CD4-positive, alpha-beta T cell treated with Interleukin-15 for 1 hour (primary cell): Measurements from ENCODE around the gene MTERF4.

Experiments used
- DNase-seq: peaks from one replicate; pipeline ENCODE4 v3.0.0-alpha.2; 2020

The MTERF4 gene

DNA sequence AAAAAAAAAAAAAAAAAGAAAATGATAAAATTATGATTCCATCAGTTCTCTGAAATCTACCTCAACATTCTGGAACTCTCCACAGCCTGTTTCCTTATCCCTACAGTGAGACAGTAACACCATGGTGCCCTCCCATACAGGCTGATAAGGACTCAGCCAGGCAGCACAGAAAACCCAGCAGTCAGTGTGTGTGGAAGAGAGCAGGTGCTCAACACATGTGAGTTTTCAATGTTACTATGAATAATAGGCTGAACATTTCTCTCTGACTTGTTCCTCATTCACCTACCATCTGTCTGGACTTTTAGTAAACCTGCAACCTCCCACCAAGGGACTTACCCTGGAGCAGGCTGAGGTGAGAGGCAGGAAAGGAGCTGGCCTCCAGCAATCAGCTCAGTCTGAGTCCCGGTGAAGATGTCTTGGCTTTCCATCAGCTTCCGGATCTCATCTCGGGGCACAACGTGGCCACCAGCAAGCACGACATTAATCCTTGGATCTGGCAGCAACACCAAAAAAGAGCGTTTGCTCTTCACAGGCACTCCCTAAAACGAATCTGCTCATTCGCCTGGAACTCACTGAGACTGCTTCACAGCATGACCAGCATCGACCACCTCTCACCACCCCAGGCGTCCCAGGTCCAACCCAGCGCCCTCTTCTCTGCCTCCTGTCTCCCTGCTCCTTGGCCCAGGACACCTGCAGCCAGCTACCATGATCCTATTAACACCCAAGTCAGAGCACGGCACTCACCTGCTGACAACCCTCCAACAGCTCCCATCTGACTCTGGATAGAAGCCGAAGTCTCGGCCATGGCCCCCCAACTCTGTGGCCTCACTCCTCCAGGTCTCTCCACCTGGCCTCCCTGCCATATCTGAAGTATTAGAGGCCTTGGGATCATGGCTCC lies 30.7 kb upstream of the MTERF4 start:
- DNase-seq: no peak

DNA sequence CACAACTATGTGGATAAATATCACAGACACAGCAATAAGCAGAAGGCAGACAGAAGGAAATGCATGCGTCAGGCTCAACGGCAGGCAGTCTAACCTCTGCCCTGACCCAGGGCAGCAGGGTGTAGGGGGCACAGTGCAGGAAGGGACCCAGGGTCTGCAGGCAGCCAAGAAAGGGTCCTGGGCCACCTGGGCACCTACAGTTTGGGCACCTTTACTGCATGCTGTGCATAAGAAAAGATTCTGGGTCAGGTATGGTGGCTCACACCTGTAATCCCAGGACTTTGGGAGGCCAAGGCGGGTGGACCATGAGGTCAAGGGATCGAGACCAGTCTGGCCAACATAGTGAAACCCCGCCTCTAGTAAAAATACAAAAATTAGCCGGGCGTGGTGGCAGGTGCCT lies 29.4 kb upstream of the MTERF4 start:
- DNase-seq: no peak

DNA sequence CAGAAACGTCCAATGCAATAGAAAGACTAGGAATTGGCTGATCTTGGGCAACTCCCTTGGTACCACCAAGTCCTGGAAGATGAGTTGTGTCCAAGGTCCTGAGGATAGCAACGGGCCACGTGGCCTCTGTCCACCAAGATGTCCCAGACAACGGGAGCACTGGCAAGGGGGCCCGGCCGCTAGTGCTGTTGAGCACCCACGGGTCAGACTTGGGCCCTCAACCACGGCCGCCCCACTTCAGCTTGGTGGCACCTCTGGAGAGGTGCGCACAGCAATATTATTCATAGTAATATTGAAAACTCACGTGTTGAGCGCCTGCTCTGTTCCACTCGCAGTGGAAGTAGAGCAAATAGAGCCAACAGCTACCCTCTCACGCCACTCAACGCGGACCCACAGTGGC lies 28.2 kb upstream of the MTERF4 start:
- DNase-seq: no peak

DNA sequence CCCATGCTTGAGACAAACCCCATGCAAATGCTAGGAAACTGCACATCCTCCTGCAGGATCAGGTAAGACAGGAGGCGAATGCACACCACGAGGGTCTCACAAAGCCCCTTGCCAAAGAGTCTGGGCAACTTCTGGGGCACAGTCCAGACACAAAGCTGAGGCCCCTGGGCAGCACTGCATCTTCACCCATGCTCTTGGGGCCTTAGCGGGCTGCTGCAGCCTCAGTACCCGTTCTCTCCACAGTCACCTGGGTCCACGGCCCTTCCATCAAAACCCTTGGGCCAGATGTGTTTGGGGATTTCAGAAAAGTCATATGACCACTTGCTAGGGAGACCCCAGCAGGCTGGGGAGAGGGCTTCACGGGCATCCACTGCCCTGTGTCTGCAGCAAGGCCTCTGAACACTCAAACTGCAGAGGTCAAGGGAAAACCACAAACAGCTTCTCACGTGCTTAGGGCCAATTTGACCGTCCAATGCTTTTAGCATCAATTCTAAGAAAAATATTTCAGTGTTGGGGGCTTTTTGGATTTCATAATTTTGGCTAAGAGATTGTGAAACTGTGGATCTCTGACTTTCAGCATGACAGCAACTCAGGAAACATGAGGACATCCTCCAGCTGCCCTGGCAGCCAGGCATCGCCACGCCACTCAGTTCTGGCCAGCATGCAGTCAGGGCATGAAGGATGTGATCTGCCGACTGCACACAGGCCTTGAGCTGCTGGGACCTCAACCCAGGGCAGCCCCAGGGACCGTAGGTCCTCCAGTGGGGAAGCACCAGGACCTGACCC lies 27.2 kb upstream of the MTERF4 start:
- DNase-seq: no peak

DNA sequence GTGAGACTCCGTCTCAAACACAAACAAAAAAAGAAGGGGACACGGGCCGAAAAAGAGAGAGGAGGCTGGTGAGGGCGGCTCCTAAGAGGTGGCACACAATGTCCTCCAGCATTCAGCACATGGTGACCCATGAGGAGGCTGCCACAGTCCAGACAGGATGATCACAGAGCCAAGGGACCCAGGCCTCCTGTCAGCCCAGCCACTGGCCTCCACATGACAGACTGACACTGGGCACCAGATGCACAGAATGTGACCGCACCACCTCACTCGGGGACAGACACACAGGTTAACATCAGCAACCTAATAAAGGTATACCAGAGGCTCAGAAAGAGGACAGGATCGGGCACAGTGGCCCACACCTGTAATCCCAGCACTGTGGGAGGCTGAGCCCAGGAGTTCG lies 26.2 kb upstream of the MTERF4 start:
- DNase-seq: no peak

DNA sequence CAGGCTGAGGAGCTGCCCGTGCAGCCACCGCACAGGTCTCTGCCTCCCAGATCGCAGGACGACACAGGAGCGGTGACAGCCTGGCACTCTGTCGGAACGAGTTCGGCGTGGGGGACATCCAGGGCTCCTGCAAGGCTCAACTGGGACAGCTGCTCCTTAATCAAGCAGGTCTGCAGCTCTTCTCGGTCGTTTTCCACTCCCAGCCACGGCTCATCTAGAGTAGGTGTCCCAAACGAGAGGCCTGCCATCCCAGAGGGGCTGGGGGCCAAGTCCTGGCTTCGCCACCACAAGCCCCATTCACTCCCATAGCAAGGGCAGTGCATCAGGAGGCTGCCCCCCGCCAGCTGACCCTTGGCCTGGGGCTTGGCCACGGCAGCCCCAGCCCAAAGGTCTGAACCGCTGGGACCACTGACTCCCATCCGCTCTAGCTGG lies 24.7 kb upstream of the MTERF4 start:
- no peak for DNase-seq

DNA sequence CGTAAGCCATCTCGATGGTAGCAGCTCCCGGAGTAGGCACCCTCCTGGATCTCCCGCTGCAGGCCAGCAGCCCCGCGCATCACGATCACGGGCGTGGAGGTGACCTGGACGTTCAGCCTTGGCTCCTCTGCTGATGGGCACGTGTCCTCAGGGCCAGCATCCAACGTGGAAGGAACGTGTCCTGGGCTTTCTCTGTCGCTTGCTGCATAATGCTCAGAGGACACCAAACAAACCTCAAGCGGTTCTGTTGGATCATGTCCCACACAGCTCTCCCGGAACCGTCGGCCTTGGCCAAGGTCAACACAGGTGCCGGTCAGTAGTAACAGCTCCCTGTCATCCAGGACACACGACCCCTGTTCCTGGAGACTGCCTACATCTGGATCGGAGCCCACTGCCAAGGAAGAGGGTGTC lies 24.1 kb upstream of the MTERF4 start:
- DNase-seq: no peak

DNA sequence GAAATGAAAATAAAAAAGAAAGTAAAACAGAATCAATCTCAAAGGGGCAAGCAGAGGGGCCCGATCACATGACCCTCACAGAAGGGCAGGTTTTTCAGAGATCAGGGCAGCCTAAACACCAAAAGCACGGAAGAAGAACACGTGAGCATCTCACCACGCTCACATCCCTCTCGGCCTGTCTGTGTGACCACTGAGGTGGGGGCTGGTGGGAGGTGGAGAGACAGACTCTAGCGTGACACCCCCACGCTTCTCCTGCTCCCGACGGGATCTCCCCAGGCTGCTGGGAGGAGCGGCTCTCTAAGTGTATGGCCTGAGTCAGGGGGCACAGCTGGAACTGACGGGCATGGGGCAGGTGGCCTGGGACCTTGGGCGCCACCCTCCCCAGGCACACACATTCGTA lies 23.5 kb upstream of the MTERF4 start:
- no peak for DNase-seq

DNA sequence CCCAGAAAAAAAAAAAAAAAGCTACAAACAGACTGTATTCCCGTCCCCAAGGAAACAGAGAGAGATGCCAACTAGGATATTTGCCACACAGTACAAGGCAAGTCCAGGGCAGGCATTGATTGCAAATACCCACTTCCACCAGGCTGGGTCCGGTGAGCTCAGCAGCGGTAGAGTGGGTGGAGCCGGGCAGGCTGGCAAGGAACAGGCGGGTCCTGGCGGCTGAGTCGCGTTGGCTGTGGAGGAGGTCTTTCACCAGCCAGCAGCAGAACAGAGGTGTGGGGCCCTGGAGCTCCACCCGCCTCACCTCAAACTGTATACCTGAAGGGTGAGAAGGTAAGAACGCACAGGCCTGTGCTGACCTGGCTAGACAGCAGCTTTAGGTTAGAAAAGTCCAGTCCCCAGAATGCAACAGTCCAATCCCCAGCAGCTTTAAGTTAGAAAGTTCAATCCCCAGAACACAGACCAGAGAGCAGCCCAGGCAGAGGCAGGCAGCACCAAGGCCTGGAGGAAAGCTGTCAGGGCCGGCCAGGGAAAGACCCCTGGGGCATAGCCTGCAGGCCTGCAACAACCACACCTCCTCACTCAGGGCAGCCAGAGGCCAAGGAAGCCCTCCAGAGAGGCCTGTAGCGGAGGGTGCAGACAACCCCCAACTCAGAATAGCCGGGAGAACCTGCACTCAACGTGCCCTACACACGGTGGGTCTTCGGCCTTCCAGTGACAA lies 21.9 kb upstream of the MTERF4 start:
- DNase-seq: peak; percentile 25

DNA sequence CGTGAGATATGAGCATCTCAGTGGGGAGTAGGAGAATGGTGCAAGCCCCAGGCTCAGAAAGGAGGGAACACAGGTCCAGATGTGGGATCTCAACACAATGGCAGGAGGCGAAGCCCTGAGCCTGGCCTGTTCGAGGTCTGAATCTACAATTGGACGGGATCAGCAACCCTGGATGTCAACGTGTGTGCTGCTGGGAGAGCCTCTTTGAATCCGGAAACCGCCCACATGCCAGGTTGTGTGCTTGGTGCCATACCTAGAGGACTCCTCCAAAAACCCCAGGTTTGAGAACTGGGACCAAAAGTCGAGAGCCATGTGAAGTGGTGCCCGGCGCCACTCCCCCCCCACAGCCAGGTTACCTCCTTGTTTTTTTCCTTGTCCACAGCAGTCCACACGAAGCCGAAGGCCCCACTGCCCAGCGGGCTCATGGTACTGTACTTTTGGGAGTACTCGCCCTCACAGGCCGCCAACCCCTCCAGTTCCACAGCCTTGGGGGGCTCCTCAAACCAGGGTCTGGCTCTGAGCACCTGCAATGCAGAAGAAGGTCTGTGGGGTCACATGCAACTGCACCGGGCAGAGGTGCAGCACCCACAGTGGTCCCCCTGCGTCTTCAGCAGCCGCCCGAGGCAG lies 20.4 kb upstream of the MTERF4 start:
- no peak for DNase-seq

DNA sequence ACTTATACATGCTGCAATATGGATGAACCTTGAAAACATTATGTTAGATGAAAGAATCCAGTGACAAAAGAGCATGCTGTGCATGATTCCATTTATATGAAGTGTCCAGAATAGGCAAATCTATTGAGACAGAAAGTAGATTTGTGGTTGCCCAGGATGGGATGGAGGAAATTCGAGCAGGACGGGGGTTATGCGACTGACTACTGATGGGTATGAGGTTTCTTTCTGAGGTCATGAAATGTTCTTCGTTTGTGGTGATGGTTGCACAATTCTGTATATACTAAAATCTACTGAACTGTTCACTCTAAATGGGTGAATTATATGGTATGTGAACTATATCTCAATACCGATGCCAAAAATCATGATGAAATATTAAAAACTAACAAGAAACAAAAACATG lies 18.9 kb upstream of the MTERF4 start:
- DNase-seq: no peak

DNA sequence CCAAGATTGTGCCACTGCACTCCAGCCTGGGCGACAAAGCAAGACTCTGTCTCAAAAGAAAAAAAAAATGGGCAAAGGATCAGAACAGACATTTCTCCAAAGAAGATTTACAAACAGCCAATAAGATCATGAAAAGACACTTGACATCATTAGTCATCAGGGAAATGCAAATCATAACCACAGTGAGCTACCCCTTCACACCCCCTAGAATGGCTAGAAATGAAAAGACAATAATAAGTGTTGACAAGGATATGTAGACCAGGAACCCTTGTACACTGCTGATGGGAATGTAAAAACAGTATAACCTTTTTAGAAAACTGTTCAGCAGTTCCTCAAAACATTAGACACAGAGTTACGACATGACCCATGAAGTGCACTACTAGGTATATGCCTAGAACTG lies 18.4 kb upstream of the MTERF4 start:
- no peak for DNase-seq

DNA sequence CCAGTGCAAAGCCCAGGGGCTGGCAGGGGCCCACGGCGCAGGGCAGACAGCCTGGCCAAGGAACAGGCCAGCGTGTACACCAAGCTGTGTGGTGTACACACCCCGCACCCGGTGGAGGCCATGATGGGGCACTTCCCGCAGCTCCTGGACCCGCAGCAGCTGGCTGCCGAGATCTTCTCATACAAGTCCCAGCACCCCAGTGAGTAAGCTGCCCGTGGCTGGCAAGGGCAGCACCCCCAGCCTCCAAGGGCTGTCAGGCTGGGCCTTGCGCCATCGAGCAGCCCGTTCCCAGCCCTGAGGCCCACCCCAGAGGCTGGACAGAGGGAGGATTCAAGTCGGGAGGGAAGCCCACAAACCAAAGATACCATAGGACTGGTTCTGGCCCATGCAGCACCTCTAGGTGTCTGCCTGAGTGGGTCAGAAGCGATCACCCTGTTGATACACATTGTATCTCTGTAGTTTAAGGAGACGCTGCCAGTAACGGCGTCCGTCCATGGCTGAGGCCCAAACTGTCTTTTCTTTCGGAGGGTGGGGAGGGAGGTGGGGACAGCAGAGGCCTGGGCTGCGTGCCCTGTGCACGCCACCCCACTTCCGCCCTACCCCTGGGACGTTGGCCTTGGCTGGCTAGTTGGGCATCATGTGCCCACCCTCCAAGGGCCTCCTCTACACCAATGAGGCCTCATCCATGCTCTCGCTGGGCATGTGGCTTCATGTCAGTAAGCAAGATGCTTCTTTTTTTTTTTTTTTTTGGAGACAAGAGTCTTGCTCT lies 16.8 kb upstream of the MTERF4 start:
- DNase-seq: no peak

DNA sequence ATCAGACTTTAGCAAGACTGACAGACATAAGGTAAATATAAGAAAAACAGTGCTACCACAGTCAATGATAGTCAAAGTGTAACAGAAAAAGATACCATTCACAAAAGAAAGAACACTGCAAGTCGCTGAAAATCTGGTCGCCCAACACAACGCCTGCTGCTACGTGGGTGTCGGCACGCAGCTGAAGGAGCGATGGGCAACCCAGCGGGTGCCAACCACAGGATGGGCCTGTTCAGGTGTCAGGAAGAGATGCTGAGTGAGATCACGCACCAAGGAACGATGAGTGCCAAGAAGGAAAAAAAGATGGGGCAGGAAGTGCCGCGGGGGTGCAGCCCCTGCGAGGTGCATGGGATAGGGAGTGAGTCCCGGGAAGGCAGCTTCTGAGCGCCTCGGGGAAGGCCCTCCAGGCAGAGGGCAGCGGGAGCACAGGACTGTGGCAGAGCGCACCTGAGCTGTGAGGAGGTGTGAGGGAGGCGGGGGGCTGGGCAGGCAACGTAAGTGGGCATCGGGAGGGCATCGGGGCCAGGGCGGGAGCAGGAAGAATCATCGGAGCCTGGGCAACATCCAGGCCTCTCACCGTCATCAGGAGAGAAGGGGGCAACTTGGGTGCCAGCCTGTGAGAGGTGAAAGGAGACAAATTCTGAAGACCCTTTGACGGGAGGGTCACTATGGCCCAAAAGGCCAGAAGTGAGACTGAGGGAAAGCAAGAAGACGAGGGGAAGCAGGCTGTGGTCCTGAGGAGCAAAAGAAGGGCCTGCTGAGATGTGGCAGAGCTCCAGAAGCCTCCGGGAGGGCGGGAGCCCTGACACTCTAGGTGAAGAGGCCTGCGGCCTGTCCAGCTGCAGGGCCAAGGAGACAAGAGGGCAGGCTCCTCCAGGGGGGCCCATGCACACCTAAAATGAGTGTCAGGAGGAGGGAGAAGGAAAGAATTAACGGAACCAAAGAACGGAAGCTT lies 14.8 kb upstream of the MTERF4 start:
- no peak for DNase-seq

DNA sequence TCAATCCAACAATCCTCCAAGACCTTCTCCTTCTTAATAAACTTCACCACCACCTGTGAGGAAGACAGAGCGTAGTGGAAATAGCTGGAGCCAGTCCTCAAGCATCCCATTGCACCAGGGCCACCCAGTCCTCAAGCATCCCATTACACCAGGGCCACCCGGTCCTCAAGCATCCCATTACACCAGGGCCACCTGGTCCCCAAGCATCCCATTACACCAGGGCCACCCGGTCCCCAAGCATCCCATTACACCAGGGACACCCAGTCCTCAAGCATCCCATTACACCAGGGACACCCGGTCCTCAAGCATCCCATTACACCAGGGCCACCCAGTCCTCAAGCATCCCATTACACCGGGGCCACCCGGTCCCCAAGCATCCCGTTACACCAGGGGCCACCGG lies 13.3 kb upstream of the MTERF4 start:
- DNase-seq: no peak

DNA sequence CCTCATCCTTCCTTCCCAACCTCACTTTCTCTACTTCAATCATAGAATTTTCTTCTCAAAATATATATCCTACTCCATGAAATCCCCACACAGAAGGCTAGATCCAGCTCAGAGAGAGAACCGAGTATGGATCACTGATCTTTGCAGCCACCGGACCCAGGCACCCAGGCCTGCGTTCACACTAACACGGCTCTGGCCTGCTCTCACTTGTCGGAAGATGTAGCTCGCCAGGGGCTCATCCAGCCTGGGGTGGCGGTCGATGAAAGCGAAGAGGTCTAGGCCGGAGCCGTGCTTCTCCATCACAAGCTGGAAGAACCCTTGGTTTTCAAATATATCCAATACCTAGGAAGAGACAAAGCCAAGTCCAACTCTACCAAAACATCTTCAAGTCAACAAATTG lies 12.7 kb upstream of the MTERF4 start:
- no peak for DNase-seq

DNA sequence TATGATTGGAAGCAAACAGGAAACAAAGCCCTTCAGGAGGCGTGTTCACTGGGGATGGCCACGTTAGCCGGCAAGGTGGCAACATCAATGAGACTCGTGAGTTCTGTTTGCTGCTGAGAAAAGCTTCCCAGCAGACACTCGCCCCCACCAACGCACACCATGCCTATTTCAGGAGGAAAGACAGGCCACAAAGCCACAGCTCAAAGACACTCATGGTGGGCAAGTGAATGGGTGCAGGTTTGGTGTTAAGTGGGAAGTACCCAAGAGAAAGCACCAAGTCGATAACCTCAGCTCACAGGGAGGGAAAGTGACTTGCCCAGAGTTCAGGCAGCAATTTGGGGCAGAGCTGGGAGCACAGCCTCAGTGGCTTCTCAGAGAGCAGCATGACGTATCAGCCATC lies 10.5 kb upstream of the MTERF4 start:
- peak; percentile 33 for DNase-seq

DNA sequence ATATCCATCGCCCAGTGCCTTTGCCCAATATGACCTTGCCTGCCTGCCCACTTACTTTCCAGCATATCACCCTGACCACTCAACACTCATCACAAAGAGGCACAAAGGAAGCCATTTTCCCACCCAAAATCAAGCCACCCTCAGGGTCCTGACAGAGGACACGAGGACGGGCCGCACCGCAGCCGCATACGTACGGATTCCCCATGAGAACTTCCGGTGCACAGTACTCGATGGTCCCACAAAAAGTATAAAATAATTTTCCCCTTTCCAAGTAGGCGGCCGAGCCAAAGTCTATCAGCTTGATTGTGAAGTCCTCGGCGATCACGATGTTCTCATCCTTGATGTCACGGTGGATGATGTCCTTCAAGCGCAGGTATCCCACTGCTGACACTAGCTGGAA lies 10.0 kb upstream of the MTERF4 start:
- DNase-seq: no peak

DNA sequence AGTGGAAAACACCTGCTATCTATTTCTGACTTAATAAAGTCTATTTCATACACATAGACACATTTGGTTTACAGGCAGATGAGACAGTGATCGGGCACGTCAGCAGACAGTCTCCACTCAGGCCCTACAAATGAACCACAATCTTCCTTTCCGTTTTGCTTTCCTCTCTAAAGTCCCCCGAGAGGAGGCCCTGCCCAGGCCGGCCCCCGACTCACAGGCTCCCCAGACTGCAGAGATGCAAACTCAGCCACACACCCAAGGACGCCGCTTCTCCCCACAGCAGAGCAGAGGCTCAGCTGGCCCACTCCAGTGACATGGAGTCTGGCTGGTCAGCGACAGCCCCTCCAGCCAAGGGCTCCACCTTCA lies 9.3 kb upstream of the MTERF4 start:
- peak; percentile 40 for DNase-seq

DNA sequence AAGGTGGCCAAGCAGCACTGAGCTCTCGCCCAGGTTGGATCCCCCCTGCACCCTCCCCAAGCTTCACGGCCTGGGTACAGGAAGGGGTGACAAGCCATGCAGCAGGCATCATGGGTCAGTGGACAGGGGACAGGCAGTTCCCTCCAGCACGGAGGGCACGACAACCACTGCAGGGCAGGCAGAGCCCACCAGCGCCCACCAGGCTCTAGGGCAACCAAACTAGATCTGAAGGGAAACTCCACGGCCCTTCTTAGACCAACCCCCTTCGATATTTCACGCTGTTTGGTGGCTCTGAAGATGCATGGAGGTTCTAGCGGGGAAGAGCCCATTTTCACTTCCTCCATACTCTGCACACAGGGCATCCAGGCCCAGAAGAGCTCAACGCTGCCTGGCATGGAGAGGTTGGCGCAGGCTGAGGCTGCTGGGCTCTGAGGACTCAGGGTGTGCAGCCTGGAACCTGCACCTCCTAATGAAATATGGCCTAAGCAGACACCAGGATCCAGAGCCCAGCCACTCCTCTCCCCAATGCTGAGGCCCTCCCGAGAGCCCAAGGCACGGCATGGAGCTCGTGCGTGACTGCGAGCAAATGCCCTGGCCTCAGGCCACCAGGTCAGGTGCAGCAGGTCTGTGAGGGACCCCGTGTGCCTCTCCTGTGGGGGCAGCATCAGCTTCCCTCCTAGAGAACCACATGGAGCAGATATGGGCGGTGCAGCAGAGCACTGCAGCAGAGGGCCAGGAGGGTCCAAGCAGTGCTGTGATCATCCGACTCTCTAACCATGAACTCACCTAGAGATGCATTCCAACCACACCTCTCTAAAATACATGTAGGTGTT lies 8.7 kb upstream of the MTERF4 start:
- peak; percentile 42 for DNase-seq
